T-helper 1 cell treated with Interleukin-12 subunit alpha and Interleukin-12 subunit beta and Interleukin-4 antibody, amounts not matched to agents 30 μg/mL and 1 μg/mL, for 36 hours (primary cell): ENCODE results near the gene ABCG5.

Experiments used
- H3K27ac Mint-ChIP-seq: one replicate; pipeline ENCODE4 v1.8.0; 2021; ENCODE audit warnings: mild to moderate bottlenecking, mixed read lengths
- H3K27me3 Mint-ChIP-seq: one replicate; pipeline ENCODE4 v1.8.0; 2021; ENCODE audit warnings: low read depth, mixed read lengths
- H3K36me3 Mint-ChIP-seq: one replicate; pipeline ENCODE4 v1.8.0; 2021; ENCODE audit warnings: low read depth, mixed read lengths
- H3K4me1 Mint-ChIP-seq: one replicate; pipeline ENCODE4 v1.8.0; 2021; ENCODE audit warnings: low read depth, mixed read lengths
- H3K4me3 Mint-ChIP-seq: one replicate; pipeline ENCODE4 v1.8.0; 2021; ENCODE audit warnings: mild to moderate bottlenecking, moderate library complexity, mixed read lengths
- H3K9me3 Mint-ChIP-seq: one replicate; pipeline ENCODE4 v1.8.0; 2021; ENCODE audit warnings: mixed read lengths

ABCG5 gene

DNA sequence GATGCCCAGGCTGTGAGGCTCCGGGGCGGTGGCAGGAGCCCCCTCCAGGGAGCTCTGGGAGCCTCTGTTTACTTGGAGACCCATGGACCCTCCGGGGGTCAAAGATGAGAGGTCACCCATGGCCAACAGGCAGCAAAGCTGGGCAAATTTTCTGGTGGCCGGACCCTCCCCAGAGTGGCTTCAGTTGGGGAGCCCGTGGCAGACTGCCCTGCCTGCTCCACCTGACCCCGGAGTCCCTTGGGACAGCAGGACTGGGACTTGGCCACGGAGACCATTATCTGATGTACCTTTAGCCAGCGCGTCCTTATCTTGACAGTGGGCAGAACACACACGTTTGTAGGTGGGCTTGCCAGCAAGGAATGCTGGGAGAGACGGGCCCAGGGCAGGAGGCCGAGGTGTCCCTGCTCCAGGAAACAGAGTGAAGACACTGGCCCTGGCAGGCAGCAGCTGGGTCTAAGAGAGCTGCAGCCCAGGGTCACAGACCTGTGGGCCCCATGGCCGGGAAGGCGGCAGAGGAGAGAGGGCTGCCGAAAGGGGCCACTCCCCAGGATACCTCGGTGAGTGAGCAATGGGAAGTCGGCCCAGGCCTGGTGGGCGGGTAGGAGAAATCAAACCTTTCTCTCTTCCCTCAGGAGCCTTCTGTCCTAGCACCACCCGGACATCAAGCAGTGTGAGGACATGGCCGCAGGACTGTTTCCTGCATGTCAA, at the start of gene ABCG5, which contains the start of gene ABCG8:
ABCG5 (minus strand) TSS at position 280 of the 708 bp plus-strand sequence; CDS start at position 120, 160 bp downstream.
ABCG8 (plus strand) TSS at position 412 of the 708 bp plus-strand sequence; CDS start at position 495, 83 bp downstream.
- Mint-ChIP-seq H3K36me3 (no peaks in the 10 kb centered on the region), H3K4me1 (no peaks in the 10 kb centered on the region)

DNA sequence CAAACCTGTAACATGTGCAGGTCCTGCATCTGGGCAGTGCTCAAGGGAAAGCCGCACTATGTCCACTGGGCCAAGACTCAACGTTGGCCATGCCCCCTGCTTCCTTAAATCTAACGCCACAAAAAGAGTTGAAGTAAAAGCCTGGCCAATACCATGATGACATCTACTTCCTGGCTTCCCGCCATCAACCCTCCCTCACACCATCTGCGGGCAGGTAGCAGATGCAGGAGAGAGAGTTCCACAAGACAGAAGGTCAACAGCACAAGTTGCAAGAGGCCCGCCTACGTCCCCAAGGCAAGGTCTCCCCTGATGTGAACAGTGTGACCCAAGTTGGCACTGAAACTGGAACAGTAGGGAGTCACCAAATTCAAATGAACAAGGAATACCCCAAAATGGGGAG, 48.5 kb upstream of the ABCG5 start:
- no peak overlapping the region for H3K4me3 Mint-ChIP-seq
- no peaks in the 10 kb centered on the region for H3K27me3 Mint-ChIP-seq
- H3K36me3 Mint-ChIP-seq = peaks cover 22% of the 10 kb centered on the region
- H3K4me1 Mint-ChIP-seq = no peaks in the 10 kb centered on the region
- H3K27ac Mint-ChIP-seq = no peak overlapping the region
- H3K9me3 Mint-ChIP-seq = no peaks in the 10 kb centered on the region

More for the DNA sequence above, at the start of gene ABCG5, which contains the start of gene ABCG8:
- Mint-ChIP-seq H3K4me3 (no peak within 1 kb of the TSS), H3K27ac (no peak within 1 kb of the TSS), H3K27me3 (no peaks in the 10 kb centered on the region), H3K9me3 (no peaks in the 10 kb centered on the region)

DNA sequence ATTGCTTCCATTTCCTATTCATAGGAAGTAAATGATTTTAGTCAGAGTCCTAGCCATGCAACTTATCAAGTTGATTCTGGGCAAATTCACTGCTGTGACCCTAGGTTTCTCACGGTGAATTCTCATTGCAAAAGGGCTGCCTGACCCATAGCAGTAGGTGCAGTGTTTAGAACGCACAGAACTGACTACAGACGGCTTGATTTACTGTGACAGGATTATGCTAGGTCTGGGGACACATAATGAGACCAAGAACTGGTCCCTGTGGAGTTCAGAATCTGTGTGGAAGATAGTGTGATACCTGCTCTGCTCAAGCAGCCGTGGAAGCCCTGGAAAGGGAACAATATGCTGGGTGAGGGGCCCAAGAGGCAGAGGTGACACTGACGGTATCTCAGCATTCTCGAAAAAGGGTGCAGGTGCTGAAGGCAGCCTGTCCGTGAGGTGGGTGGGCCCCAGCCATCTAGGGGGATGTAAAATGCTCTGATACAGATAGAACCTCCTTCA, 46.5 kb upstream of the ABCG5 start:
- no peak overlapping the region for H3K4me3 Mint-ChIP-seq
- H3K36me3 Mint-ChIP-seq = peaks cover 16% of the 10 kb centered on the region
- H3K27ac Mint-ChIP-seq = no peak overlapping the region
- H3K27me3 Mint-ChIP-seq = no peaks in the 10 kb centered on the region
- no peaks in the 10 kb centered on the region for H3K4me1 Mint-ChIP-seq
- no peaks in the 10 kb centered on the region for H3K9me3 Mint-ChIP-seq

DNA sequence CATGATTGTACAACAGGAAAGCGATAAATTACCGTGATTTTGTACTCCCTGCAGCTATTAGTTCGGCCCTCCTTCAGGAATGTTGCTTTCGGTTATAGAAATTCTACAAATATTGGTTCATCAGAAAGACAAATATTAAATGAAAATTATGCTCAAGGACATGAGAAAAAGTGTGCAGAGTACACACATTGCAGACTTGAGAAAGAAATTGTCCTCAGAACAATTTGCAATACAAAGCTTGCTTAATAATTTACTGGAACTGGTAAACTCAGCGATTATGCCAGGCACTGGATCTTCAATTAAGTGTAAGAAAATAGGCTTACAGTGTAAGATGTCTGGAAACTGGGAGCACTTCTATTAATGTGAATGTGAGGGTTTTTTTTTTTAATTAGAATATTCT, 46.0 kb upstream of the ABCG5 start:
- Mint-ChIP-seq H3K9me3 (no peaks in the 10 kb centered on the region), H3K36me3 (peaks cover 12% of the 10 kb centered on the region)

DNA sequence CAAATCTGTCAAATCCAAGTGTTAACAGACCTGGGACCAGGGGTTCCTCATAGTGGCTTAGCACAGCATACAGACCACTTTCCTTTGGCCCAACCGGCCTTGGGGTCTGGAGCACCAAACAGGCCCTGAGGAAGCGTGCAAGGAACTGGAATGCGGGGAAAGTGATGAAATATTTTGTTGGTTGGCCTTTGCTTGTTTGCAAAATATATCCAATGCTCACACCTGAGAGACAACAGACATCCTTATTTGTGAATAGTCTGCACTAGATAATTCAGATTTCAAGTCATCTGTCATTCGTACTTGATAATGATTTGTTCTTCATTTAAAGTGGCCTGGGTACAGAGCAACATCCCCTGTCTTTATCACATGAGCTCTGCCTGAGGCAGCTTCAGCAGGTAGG, 43.7 kb upstream of the ABCG5 start:
- Mint-ChIP-seq H3K36me3 (peaks cover 1% of the 10 kb centered on the region), H3K27ac (no peak overlapping the region), H3K4me3 (no peak overlapping the region), H3K9me3 (no peaks in the 10 kb centered on the region), H3K4me1 (peaks cover 5% of the 10 kb centered on the region), H3K27me3 (no peaks in the 10 kb centered on the region)

More for the DNA sequence above, 46.0 kb upstream of the ABCG5 start:
- no peaks in the 10 kb centered on the region for H3K4me1 Mint-ChIP-seq
- no peaks in the 10 kb centered on the region for H3K27me3 Mint-ChIP-seq
- H3K27ac Mint-ChIP-seq = no peak overlapping the region
- no peak overlapping the region for H3K4me3 Mint-ChIP-seq

DNA sequence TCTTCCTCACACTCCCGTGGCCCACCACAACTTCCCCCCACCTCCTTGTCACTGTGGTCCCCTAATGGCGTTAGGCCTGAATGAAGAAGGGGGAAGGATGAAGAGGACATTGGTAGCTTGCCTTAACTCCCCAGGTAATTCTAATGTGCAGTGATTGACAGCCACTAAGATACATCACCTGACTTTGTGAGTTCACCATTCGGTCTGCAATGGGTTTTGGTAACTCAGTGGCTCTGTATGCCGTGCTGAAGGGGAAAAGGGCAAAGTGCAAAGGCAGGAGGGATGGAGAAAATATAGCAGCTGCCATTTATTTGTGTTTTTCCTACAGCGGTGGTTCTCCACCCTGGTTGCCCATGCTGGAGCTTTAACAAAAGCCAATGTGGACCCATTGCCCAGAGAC, 42.3 kb upstream of the ABCG5 start:
- H3K4me1 Mint-ChIP-seq = peaks cover 5% of the 10 kb centered on the region
- H3K9me3 Mint-ChIP-seq = no peaks in the 10 kb centered on the region
- no peak overlapping the region for H3K4me3 Mint-ChIP-seq
- no peaks in the 10 kb centered on the region for H3K36me3 Mint-ChIP-seq
- H3K27ac Mint-ChIP-seq = no peak overlapping the region
- H3K27me3 Mint-ChIP-seq = no peaks in the 10 kb centered on the region

DNA sequence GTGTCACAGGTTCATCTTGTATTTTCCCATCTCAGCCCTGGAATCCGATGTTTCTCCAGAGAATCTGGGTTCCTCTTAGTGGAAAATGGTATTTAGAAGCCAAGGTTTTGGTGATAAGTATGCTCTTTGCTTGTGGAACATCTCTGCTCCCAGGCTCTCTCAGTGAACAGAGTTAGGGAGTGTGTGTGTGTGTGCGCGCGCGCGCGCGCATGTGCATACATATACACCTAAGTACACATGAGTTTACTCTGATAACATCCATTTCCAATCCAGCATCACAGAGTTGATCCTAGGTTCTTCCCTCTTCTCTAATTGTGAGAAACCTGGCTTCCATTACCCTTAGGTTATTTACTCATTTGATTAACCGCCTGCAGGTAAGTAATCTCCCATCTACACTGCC, 41.8 kb upstream of the ABCG5 start:
- peaks cover 5% of the 10 kb centered on the region for H3K4me1 Mint-ChIP-seq
- H3K4me3 Mint-ChIP-seq = no peak overlapping the region
- H3K27me3 Mint-ChIP-seq = no peaks in the 10 kb centered on the region
- no peaks in the 10 kb centered on the region for H3K9me3 Mint-ChIP-seq
- no peaks in the 10 kb centered on the region for H3K36me3 Mint-ChIP-seq
- no peak overlapping the region for H3K27ac Mint-ChIP-seq

DNA sequence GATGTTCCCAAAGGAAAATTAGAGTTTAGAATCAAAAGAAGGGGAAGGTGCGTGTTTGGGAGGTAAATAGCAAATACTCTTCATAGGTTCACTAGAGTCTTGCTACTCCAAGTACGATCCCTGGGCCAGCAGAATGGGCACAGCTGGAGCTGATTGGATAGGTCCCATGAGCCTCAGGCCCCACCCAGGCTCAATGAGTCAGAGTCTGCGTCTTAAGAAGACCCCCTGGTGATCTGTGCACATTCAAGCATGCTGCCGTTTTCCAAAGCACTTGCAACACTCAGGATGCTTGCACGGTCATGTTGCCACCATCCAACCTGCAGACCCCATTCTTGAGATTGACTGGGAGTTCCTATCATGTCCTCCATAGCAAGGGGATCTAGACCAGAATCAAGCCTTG, 40.6 kb upstream of the ABCG5 start:
- H3K27ac Mint-ChIP-seq = no peak overlapping the region
- H3K36me3 Mint-ChIP-seq = no peaks in the 10 kb centered on the region
- H3K4me3 Mint-ChIP-seq = no peak overlapping the region
- peaks cover 5% of the 10 kb centered on the region for H3K4me1 Mint-ChIP-seq
- H3K27me3 Mint-ChIP-seq = no peaks in the 10 kb centered on the region
- H3K9me3 Mint-ChIP-seq = no peaks in the 10 kb centered on the region

DNA sequence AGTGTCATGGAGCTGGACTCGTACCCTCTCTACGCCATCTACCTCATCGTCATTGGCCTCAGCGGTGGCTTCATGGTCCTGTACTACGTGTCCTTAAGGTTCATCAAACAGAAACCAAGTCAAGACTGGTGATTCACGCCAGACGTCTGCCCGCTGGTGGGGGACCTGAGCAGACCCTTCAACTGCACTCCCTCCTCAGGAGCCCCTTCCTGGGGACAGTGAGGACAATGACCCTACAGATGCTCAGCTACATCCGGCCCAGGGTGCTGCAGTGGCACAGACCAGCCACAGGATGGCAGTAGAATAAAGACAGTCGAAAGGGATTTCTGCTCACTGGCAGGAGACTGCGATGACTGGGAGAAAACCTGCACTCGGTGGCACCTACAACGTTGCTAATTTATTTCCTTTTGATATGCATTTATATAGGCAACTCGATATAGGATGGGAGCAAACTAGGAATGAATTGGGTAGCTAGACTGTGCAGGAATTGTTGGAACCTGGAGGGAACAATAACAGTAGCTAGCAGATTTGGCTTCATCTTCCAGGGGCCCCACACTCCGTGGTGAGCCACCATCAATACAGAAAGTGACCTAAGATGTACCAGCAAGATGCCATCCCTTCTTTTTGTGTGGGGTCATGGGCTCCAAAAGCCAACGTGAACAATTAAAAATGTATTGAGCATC, 39.3 kb upstream of the ABCG5 start:
- Mint-ChIP-seq H3K27ac (no peak overlapping the region), H3K9me3 (no peaks in the 10 kb centered on the region), H3K4me1 (peaks cover 5% of the 10 kb centered on the region), H3K27me3 (no peaks in the 10 kb centered on the region), H3K36me3 (no peaks in the 10 kb centered on the region), H3K4me3 (no peak overlapping the region)

DNA sequence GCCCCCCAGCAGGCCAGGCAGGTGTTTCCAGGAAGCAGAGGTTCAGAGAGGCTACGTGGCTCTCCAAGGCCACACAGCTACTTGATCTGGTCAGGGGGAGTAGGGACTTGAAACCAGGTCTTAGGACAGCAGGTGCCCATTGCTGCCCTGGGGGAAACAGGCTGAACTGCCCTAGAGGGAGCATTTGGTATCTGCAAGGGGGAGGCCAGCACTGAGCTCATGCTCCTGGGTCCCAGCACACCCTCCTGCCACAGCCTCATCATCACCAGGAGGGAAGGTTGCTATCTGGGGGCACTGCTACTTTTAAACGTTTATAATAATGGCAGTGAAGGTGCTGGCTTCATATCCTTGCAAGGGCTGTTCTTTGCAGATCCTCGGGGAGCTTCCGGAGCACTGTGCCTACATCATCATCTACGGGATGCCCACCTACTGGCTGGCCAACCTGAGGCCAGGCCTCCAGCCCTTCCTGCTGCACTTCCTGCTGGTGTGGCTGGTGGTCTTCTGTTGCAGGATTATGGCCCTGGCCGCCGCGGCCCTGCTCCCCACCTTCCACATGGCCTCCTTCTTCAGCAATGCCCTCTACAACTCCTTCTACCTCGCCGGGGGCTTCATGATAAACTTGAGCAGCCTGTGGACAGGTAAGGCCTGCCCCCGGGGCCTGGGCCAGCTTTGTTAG, 36.3 kb upstream of the ABCG5 start:
- H3K36me3 Mint-ChIP-seq = no peaks in the 10 kb centered on the region
- no peak overlapping the region for H3K27ac Mint-ChIP-seq
- no peak overlapping the region for H3K4me3 Mint-ChIP-seq
- no peaks in the 10 kb centered on the region for H3K9me3 Mint-ChIP-seq
- H3K27me3 Mint-ChIP-seq = peaks cover 5% of the 10 kb centered on the region
- H3K4me1 Mint-ChIP-seq = peaks cover 5% of the 10 kb centered on the region

DNA sequence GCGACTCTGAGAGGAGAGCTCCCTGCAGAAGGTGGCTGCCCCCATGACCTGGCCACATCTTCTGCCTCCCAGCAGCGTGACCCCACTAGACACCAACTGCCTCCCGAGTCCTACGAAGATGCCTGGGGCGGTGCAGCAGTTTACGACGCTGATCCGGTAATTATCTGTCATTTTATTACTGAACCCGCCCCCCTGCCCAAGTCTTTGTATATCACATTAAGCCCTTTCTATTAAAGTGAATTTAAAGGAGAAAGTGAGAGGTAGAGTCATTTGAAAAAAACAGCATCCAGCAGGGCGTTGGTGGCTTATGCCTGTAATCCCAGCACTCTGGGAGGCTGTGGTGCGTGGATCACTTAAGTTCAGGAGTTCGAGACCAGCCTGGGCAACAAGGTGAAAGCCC, 33.5 kb upstream of the ABCG5 start:
- Mint-ChIP-seq H3K9me3 (peaks cover 9% of the 10 kb centered on the region), H3K36me3 (no peaks in the 10 kb centered on the region), H3K4me3 (no peak overlapping the region), H3K27me3 (peaks cover 19% of the 10 kb centered on the region), H3K27ac (no peak overlapping the region), H3K4me1 (no peaks in the 10 kb centered on the region)

DNA sequence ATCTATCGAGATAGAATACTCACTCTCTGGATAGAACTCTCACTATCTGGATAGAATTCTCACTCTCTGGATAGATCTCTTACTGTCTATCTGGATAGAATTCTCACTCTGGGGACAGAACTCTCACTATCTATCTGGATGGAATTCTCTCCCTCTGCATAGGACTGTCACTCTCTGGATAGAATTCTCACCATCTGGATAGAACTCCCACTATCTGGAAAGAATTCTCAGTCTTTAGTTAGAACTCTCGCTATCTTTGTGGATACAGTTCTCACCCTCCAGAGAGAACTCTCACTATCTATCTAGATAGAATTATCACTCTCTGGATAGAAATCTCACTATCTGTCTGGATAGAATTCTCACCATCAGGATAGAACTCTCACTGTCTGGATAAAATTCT, 16.7 kb upstream of the ABCG5 start:
- Mint-ChIP-seq H3K27ac (no peak overlapping the region), H3K4me3 (no peak overlapping the region), H3K4me1 (no peaks in the 10 kb centered on the region), H3K36me3 (no peaks in the 10 kb centered on the region), H3K9me3 (no peaks in the 10 kb centered on the region), H3K27me3 (peaks cover 11% of the 10 kb centered on the region)

DNA sequence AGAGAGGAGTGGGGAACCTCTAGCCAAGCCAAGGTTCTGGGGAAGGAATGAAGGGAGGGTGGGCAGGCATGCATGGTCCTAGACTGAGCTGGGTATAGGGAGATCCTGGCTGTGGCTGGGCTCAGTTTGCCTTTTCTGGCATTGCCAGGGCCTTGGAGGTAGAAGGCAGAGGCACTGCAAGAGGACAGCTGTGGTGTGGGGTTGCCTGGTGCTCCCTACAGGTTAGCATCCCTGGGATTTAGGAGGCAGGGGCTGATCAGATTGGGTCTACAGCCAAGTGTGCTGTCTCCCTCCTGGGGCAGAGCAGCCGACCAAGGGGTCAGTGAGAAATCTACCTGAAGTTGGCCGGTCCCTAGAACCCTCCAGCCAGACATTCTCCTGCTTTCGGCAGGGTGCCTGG, 16.0 kb upstream of the ABCG5 start:
- Mint-ChIP-seq H3K27me3 (peaks cover 9% of the 10 kb centered on the region), H3K36me3 (no peaks in the 10 kb centered on the region), H3K4me1 (no peaks in the 10 kb centered on the region), H3K4me3 (no peak overlapping the region), H3K9me3 (no peaks in the 10 kb centered on the region), H3K27ac (no peak overlapping the region)

DNA sequence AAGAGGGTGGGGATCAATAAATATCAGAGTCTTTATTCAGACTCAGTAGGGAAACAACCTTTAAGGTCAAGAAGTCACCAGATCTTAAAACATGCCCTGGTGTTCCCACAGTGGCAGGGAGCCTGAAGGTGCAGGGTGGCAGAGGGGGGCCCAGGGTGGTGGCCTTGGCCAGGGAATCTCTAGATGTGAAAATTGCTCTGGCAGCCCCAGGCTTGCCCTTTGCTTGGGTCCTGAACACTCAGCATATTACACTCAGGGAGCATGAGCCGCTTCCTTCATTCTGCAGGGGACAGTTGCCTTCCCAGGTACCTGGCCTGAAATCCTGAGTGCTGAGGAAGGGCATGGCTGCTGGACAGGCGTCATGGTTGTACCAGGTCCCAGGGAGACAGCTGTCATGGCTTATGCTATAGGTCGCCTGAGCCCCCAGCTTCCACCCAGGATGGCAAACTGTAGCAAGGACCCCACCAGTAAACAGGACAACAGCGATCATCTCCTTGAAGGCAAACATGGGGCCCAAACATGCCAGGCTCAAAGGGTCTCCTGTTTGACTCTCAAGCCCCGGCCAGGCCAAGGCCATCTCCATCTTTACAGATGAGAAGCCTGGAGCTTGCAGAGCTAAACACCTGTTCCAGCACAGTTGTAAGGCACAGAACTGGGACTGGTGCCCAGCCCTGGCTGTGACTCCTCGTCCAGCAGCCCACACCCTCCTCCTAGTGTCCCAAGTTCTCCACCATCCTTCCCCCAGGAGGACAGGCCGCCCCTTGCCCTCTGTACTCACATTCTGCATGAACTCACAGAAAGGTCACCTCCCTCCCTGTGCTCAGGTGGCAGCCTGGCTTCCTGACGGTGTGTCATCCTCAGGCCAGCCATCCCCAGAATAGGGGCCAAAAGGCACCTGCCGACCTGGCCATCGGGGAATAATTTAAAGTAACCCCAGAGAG, 14.8 kb upstream of the ABCG5 start:
- no peaks in the 10 kb centered on the region for H3K4me1 Mint-ChIP-seq
- no peaks in the 10 kb centered on the region for H3K36me3 Mint-ChIP-seq
- H3K27me3 Mint-ChIP-seq = peaks cover 9% of the 10 kb centered on the region
- no peaks in the 10 kb centered on the region for H3K9me3 Mint-ChIP-seq
- H3K4me3 Mint-ChIP-seq = no peak overlapping the region
- no peak overlapping the region for H3K27ac Mint-ChIP-seq
